Activated CD8-positive, alpha-beta memory T cell treated with anti-CD3 and anti-CD28 coated beads for 48 hours (primary cell): ENCODE results near the gene MAOA.

Experiments
- DNase-seq, 3 experiments: peaks; one replicate each; pipeline ENCODE4 v3.0.0-alpha.2; 2020; ENCODE audit warnings: low read depth in 2 of 3, low spot score in 2 of 3

The MAOA gene

DNA sequence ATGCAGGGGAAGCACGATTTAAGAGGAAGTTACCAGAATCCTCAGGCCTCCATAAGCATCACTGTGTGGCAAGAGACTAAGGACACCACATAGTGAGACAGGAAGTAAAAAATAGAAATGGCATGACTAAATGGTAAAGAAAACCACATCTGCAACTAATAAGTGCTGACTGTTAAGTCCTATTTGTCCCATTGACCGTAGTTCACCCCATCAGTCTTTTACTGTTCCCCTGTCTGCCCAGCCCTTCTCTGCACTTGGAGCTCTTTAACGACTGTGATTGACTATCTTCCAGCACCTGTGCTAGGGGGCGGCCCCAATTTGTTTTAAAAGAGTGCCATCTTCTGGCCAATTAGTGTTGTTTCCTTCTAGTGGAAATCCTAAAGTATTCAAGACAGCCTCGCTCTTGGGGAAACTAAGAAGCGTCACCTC is 94.2 kb downstream of the MAOA start:
- DNase-seq: no peak

DNA sequence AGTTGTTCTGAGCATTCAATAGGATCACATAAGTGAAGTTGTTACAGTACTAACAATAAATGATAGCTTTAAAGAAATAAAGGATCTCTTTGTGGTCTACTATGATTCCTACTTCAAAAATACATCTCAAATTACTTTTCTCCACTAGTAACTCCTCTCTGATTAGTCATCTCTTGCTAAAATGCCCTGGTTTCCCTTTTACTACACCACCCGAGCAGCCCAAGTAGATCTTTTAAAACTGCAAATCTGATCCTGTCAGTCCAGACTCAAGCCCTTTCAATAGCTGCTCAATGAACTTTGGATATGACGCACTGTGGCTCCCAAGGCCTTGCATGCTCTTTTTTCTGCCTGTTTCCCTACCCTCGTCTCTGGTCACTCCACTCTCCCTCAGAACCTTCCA is 97.5 kb downstream of the MAOA start:
- DNase-seq: no peak

DNA sequence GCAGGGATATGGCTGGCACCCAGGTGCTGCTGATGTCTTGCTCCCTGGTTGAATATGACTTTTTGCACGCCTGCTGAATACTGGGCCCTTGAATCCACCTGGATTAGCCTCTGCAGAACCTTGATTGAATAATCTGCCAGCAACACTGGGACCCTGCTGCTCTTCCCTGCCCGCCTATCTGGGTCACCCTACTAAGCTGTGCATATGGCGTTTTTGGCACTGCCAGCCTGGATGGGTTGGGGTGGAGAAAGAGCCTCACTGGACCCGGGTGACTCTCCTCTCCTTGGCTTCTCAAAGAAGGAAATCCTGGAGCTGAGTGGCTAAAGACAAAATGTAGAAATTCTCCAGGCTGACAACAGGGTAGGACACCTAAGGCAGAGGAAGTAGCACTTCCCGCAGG is 100.0 kb downstream of the MAOA start:
- DNase-seq: no peak

DNA sequence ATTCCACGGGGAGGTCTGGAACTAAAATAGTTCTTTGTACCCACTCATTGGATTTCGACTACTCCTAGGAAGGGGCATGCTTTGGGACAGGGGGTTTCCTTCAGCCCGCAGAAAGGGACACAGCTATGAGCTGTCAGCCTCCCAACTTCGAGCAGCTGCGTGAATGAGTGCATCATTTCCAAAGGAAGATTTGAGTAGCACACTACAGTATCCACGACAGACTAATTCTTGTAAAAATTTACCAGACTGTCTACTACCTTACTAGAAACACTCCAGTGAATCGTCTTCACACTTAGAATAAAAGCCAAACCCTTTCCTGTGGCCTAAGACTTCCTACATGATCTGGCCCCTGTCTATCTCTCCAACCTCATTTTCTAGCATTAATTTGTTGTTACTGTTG is 101.9 kb downstream of the MAOA start:
- DNase-seq: no peak

DNA sequence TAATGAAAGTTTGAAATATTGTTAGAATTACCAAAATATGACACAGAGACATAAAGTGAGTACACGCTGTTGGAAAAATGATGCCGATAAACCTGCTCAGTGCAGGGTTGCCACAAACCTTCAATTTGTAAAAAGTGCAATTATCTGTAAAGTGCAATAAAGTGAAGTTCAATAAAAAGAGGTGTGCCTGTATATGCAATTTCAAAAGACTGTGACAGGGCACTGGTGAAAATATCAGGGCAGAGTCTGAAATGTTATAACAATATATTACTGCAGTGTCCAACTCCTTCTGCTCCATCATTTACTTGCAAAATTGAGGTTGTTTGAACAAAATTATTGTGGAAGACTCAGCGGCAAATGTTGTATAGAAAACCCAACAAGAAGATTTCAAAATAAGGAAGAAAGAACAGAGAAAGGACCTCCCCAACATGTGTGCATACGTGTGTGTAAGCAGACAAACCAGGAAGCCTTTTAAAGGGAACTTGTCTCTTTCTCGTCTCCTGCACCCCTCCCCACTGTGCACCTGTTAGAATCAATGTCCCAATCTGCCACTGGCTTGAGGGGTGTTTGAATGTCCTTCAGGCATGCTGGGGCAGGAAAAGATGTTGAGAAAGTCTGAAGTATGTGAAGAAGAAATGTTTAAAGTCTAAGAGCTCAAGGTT is 130.0 kb downstream of the MAOA start:
- DNase-seq: no peak
